Smooth muscle cell (in vitro differentiated cells): ENCODE results near the gene PNPLA8. TPM values are rescaled to one million over a fixed set of nuclear protein-coding genes. Genes with fewer than 3 reads are reported as not detected.

Experiments
- DNase-seq: peaks from one replicate; lab custom pipeline; 2025; ENCODE audit not compliant: unreplicated experiment; lab: John Stamatoyannopoulos, UW
- H2AFZ ChIP-seq: fragments of 200-600 bp; sonication (generic); 2 replicates; pipeline ENCODE4 v1.6.0; 2016; ENCODE audit warnings: antibody characterized with exemption, low read depth, mild to moderate bottlenecking
- H3F3A ChIP-seq: fragments of 200-600 bp; sonication (generic); 2 replicates; pipeline ENCODE4 v1.6.0; 2017; ENCODE audit warnings: antibody characterized with exemption, low read depth
- H3K27ac ChIP-seq: fragments of 200-600 bp; sonication (generic); 2 replicates; pipeline ENCODE4 v1.5.1; 2016; ENCODE audit warnings: low read depth, mild to moderate bottlenecking
- H3K27me3 ChIP-seq: fragments of 200-600 bp; sonication (generic); 2 replicates; pipeline ENCODE4 v1.6.1; 2016; ENCODE audit warnings: low read depth, mild to moderate bottlenecking
- H3K36me3 ChIP-seq: fragments of 200-600 bp; sonication (generic); 2 replicates; pipeline ENCODE4 v1.5.1; 2016; ENCODE audit warnings: low read depth
- H3K4me1 ChIP-seq: fragments of 200-600 bp; sonication (generic); 2 replicates; pipeline ENCODE4 v1.5.1; 2016; ENCODE audit warnings: low read depth
- H3K4me2 ChIP-seq: fragments of 200-600 bp; sonication (generic); 2 replicates; pipeline ENCODE4 v1.6.0; 2016; ENCODE audit warnings: mild to moderate bottlenecking
- H3K4me3 ChIP-seq: fragments of 200-600 bp; sonication (generic); 2 replicates; pipeline ENCODE4 v1.5.1; 2016; ENCODE audit warnings: mild to moderate bottlenecking
- H3K79me2 ChIP-seq: fragments of 200-600 bp; sonication (generic); 2 replicates; pipeline ENCODE4 v1.6.0; 2016; ENCODE audit warnings: low read depth, mild to moderate bottlenecking
- H3K9ac ChIP-seq: fragments of 200-600 bp; sonication (generic); 2 replicates; pipeline ENCODE4 v1.6.0; 2016; ENCODE audit warnings: low read depth
- H3K9me3 ChIP-seq: fragments of 200-600 bp; sonication (generic); replicated peaks from 2 replicates; pipeline ENCODE4 v1.5.1; 2016; ENCODE audit warnings: low read depth
- H4K20me1 ChIP-seq: fragments of 200-600 bp; sonication (generic); 2 replicates; pipeline ENCODE4 v1.6.0; 2016; ENCODE audit warnings: low read depth
- WGBS: methylation state at CpG from one replicate; pipeline ENCODE4 v1.1.7; 2016; ENCODE audit warnings: low lambda C conversion rate; 5-methylcytosine and 5-hydroxymethylcytosine counted together
- polyA plus RNA-seq: library from polyadenylated mRNA; unstranded; fragments of >200 nt; fragmentation: Nextera tagmentation; extraction: Ambion mirVana; gene quantifications from 2 replicates; pipeline ENCODE4 v1.2.1, GENCODE V29; 2016
- total RNA-seq: library from RNA; depleted of rRNA; stranded (reverse); fragments of >200 nt; gene quantifications from 2 replicates; pipeline ENCODE4 v1.2.3, GENCODE V29; 2014
- TF ChIP-seq, protein P1 (sequence below): fragments of 200-600 bp; sonication (generic); IDR thresholded peaks from 2 replicates; pipeline ENCODE4 v1.5.1; 2017; ENCODE audit warnings: borderline replicate concordance, mild to moderate bottlenecking, antibody characterized with exemption; ENCODE audit not compliant: insufficient read depth, poor library complexity, severe bottlenecking

Gene PNPLA8
- total and polyA plus RNA-seq, 2 experiments from 2014 or later = 18.6 to 52.5 TPM

DNA sequence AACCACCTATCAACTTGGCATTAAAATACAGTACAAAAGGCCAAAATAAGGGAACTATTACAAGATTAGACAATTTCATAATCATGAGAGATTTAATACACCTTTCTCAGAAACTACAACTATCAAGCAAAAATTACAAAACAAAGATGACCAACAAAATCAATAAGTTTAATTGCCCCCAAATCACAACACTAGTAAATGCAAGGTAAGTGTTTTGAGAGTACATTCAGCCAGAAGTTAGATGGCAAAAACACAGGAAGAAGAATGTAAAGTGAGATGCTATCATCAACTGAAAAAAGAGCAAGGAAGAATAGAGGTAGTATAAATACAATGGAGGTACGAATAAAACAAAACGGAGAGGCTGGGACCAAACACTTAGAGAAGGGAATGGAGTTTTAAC, 3.2 kb downstream of the PNPLA8 start:
- H4K20me1 ChIP-seq = peaks cover 67% of the 10 kb centered on the region
- H3K9ac ChIP-seq = no peak overlapping the region
- no peaks in the 10 kb centered on the region for H3K36me3 ChIP-seq
- no peak for DNase-seq
- WGBS = 70% methylated on average over 2 of the region's 2 CpGs
- peaks cover 15% of the 10 kb centered on the region for H3K4me1 ChIP-seq
- H2AFZ ChIP-seq = no peak overlapping the region
- no peak overlapping the region for H3K27ac ChIP-seq
- TF ChIP-seq, protein P1, sequence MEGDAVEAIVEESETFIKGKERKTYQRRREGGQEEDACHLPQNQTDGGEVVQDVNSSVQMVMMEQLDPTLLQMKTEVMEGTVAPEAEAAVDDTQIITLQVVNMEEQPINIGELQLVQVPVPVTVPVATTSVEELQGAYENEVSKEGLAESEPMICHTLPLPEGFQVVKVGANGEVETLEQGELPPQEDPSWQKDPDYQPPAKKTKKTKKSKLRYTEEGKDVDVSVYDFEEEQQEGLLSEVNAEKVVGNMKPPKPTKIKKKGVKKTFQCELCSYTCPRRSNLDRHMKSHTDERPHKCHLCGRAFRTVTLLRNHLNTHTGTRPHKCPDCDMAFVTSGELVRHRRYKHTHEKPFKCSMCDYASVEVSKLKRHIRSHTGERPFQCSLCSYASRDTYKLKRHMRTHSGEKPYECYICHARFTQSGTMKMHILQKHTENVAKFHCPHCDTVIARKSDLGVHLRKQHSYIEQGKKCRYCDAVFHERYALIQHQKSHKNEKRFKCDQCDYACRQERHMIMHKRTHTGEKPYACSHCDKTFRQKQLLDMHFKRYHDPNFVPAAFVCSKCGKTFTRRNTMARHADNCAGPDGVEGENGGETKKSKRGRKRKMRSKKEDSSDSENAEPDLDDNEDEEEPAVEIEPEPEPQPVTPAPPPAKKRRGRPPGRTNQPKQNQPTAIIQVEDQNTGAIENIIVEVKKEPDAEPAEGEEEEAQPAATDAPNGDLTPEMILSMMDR = no peak
- H3K9me3 ChIP-seq = no peaks in the 10 kb centered on the region
- peaks cover 14% of the 10 kb centered on the region for H3F3A ChIP-seq
- H3K4me3 ChIP-seq = peak overlapping the region; percentile 59
- peak overlapping the region; percentile 88 for H3K4me2 ChIP-seq
- peaks cover 68% of the 10 kb centered on the region for H3K79me2 ChIP-seq
- no peaks in the 10 kb centered on the region for H3K27me3 ChIP-seq

DNA sequence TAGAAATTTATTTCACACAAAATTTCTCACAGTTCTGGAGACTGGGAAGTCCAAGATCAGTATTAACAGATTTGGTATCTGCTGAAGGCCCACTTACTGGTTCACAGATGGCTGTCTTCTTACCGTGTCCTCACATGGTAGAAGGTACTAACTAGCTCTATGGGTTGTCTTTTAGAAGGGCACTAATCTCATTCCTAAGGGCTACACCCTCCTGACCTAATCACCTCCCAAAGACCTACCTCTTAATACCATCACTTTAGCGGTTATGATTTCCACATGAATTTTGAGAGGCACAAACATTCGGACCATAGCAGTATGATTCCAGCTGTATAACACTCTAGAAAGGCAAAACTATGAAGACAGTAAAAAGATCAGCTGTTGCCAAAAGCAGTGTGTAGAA, 8.0 kb downstream of the PNPLA8 start:
- TF ChIP-seq, protein P1 = no peak
- Histone ChIP-seq H3K4me2 (no peak overlapping the region), H3K79me2 (peaks cover 75% of the 10 kb centered on the region), H3K27me3 (no peaks in the 10 kb centered on the region), H3K4me3 (no peak overlapping the region), H3K9ac (no peak overlapping the region), H3F3A (no peaks in the 10 kb centered on the region), H3K27ac (no peak overlapping the region), H2AFZ (no peak overlapping the region), H3K36me3 (peaks cover 15% of the 10 kb centered on the region), H3K9me3 (no peaks in the 10 kb centered on the region), H3K4me1 (no peaks in the 10 kb centered on the region), H4K20me1 (peaks cover 78% of the 10 kb centered on the region)
- DNase-seq = no peak
- WGBS = over 99% methylated on average over 3 of the region's 3 CpGs

GRCh38 chr7:108515630-108516029, 10.3 kb downstream of the PNPLA8 start:
- no peaks in the 10 kb centered on the region for H3K27me3 ChIP-seq
- no peaks in the 10 kb centered on the region for H3K9me3 ChIP-seq
- no peak for DNase-seq
- H3K4me3 ChIP-seq = no peak overlapping the region
- H2AFZ ChIP-seq = no peak overlapping the region
- H4K20me1 ChIP-seq = peaks cover 54% of the 10 kb centered on the region
- H3K4me2 ChIP-seq = no peak overlapping the region
- H3K79me2 ChIP-seq = peaks cover 60% of the 10 kb centered on the region
- no peaks in the 10 kb centered on the region for H3F3A ChIP-seq
- H3K36me3 ChIP-seq = peaks cover 34% of the 10 kb centered on the region
- TF ChIP-seq, protein P1 = no peak
- no peak overlapping the region for H3K27ac ChIP-seq
- H3K9ac ChIP-seq = no peak overlapping the region
- 92% methylated on average over 2 of the region's 2 CpGs for WGBS
- no peaks in the 10 kb centered on the region for H3K4me1 ChIP-seq

DNA sequence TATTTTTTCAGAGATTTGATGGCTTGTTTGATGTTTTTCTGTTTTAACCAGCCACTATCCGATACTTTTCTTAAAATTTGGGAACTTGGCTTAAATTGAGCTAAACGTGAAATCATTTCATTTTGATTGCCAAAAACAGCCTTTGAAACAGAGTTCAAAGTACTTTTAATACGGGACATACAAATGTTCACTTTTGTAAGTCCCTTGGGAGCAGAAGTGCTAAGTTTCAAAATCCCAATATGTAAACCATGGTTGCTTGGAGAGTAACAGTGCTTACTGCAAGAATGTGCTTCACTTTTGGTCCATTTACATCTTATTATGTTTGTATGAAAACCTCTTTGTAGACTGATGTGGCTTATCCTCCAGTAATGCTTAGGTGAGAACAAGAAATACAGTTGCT, 10.9 kb downstream of the PNPLA8 start:
- no peaks in the 10 kb centered on the region for H3F3A ChIP-seq
- H3K4me1 ChIP-seq = no peaks in the 10 kb centered on the region
- H3K9ac ChIP-seq = no peak overlapping the region
- H3K4me3 ChIP-seq = no peak overlapping the region
- no peak overlapping the region for H2AFZ ChIP-seq
- no peak overlapping the region for H3K27ac ChIP-seq
- H3K79me2 ChIP-seq = peaks cover 57% of the 10 kb centered on the region
- WGBS = 95% methylated on average over 3 of the region's 3 CpGs
- peaks cover 38% of the 10 kb centered on the region for H3K36me3 ChIP-seq
- DNase-seq = no peak
- peaks cover 48% of the 10 kb centered on the region for H4K20me1 ChIP-seq
- no peak overlapping the region for H3K4me2 ChIP-seq
- no peaks in the 10 kb centered on the region for H3K9me3 ChIP-seq
- no peaks in the 10 kb centered on the region for H3K27me3 ChIP-seq
- TF ChIP-seq, protein P1 = no peak
